ENCODE data around the gene ADIPOR1.
A peak's percentile ranks its signal among the peaks of the same experiment; 100 is the strongest.

Gene ADIPOR1

GRCh38 chr1:202961220-202961880 lies 3.2 kb upstream of the ADIPOR1 start:
- no peak for DNase-seq
- Histone ChIP-seq H3K36me3 (ENCODE audit: control insufficient read depth in 4 of 4, insufficient read depth in 4 of 4, low read length in 3 of 4) (peaks cover 5 to 34% (median 18%) of the 10 kb centered on the region in 4 experiments), H3K27me3 (replicated peaks in 2 of 5; ENCODE audit: control insufficient read depth in 4 of 5, insufficient read depth in 5 of 5, low read length in 4 of 5) (no peaks in the 10 kb centered on the region), H3K9me3 (ENCODE audit: control extremely low read depth in 1 of 5, control insufficient read depth in 4 of 5, insufficient read depth in 2 of 5, low read depth in 1 of 5, low read length in 4 of 5) (no peaks in the 10 kb centered on the region), H3K4me1 (ENCODE audit: control extremely low read depth in 1 of 4, control insufficient read depth in 4 of 4, insufficient read depth in 4 of 4, low read length in 3 of 4) (peaks cover 18 to 27% (median 22%) of the 10 kb centered on the region in 4 experiments), H3K4me3 (ENCODE audit: control insufficient read depth in 1 of 7, extremely low read depth in 1 of 7, insufficient read depth in 4 of 7, low read depth in 2 of 7, low read length in 6 of 7) (no peak overlapping the region), H3K27ac (ENCODE audit: insufficient read depth in 1 of 2, low read depth in 1 of 2, low read length in 2 of 2, poor library complexity in 1 of 2, severe bottlenecking in 2 of 2) (no peak overlapping the region)
- CTCF ChIA-PET: no interaction called here
- WGBS (ENCODE audit: insufficient coverage): 100% methylated on average over 3 of the region's 5 CpGs
- POLR2A ChIA-PET: no interaction called here

DNA sequence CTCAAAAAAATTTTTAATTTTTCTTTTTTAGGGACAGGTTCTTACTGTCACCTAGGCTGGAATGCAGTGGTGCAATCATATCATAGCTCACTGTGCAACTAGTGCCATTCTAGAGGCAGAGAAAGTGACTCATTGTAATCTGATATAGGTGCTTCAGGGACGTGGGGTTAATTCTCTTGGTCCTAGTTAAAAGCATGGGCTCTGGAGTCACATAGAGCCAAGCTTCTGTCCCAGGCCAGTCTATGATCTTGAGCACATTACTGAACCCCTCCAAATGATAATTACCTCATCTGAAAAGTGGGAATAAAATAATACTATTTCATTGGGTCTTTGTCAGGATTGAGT lies 1.1 kb upstream of the ADIPOR1 start:
- Histone ChIP-seq H3K4me1 (ENCODE audit: control extremely low read depth in 1 of 4, control insufficient read depth in 4 of 4, insufficient read depth in 4 of 4, low read length in 3 of 4) (peaks cover 14 to 27% (median 26%) of the 10 kb centered on the region in 4 experiments), H3K27me3 (replicated peaks in 2 of 5; ENCODE audit: control insufficient read depth in 4 of 5, insufficient read depth in 5 of 5, low read length in 4 of 5) (no peaks in the 10 kb centered on the region), H3K27ac (ENCODE audit: insufficient read depth in 1 of 2, low read depth in 1 of 2, low read length in 2 of 2, poor library complexity in 1 of 2, severe bottlenecking in 2 of 2) (no peak overlapping the region), H3K9me3 (ENCODE audit: control extremely low read depth in 1 of 5, control insufficient read depth in 4 of 5, insufficient read depth in 2 of 5, low read depth in 1 of 5, low read length in 4 of 5) (no peaks in the 10 kb centered on the region), H3K4me3 (ENCODE audit: control insufficient read depth in 1 of 7, extremely low read depth in 1 of 7, insufficient read depth in 4 of 7, low read depth in 2 of 7, low read length in 6 of 7) (peak overlapping the region in 1 of 7 experiments; percentile 86), H3K36me3 (ENCODE audit: control insufficient read depth in 4 of 4, insufficient read depth in 4 of 4, low read length in 3 of 4) (peaks cover 5 to 37% (median 19%) of the 10 kb centered on the region in 4 experiments)
- no CpG with 5 or more reads among the region's 1 CpG for WGBS (ENCODE audit: insufficient coverage)
- ChIA-PET CTCF (interaction anchor here (1.6 kb wide), 1 partner anchor 9 kb away, joined by 7 read pairs; no protein-coding TSS in a partner anchor), POLR2A (no interaction called here)
- DNase-seq: no peak

DNA sequence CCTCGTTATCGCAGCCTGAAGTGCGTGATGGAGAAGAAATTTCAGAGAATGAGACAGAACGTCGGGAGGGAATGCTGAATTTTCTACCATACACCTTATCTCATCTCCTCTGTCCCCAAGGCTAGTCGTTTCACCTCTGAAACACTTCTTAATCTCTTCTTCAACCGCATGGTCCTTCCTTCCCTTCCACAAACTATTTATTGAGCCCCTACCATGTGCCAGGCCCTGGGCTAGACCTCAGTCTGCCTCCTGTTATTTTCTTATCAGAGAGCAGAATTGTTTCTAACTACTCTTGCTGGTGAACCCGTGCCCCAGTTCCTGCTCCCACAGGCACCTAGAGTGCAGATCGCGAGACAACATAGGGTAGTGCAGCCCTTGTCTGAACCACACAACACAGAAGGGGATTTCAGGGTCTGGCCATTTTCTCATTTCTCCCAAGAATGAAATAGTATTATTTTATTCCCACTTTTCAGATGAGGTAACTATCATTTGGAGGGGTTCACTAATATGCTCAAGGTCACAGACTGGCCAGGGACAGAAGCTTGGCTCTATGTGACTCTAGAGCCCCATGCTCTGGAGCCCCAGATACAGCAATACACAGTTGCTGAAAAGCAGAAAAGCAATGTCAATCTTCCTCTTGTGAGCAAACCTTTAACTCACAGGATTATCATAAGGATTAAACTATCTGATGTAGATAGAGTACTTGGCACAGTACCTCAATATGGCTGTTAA lies 598 bp upstream of the ADIPOR1 start:
- POLR2A ChIA-PET: interaction anchor here (0.5 to 1.2 kb wide), 2 partner anchors 7 to 147 kb away, joined by 3 read pairs; no protein-coding TSS in a partner anchor
- H3K4me1 ChIP-seq (ENCODE audit: control extremely low read depth in 1 of 4, control insufficient read depth in 4 of 4, insufficient read depth in 4 of 4, low read length in 3 of 4): peaks cover 16 to 29% (median 28%) of the 10 kb centered on the region in 4 experiments
- H3K27me3 ChIP-seq (replicated peaks in 2 of 5; ENCODE audit: control insufficient read depth in 4 of 5, insufficient read depth in 5 of 5, low read length in 4 of 5): no peaks in the 10 kb centered on the region
- WGBS (ENCODE audit: insufficient coverage): 0% methylated on average over 8 of the region's 10 CpGs
- peak overlapping the region; percentile 45 to 97 (median 86) for H3K4me3 ChIP-seq (ENCODE audit: control insufficient read depth in 1 of 7, extremely low read depth in 1 of 7, insufficient read depth in 4 of 7, low read depth in 2 of 7, low read length in 6 of 7)
- peaks cover 5 to 36% (median 17%) of the 10 kb centered on the region in 4 experiments for H3K36me3 ChIP-seq (ENCODE audit: control insufficient read depth in 4 of 4, insufficient read depth in 4 of 4, low read length in 3 of 4)
- DNase-seq: peak in 2 of 3 donors; percentile 66 to 72
- CTCF ChIA-PET: interaction anchor here (1.6 kb wide), 1 partner anchor 9 kb away, joined by 7 read pairs; no protein-coding TSS in a partner anchor
- peak overlapping the region; percentile 22 to 95 for H3K27ac ChIP-seq (ENCODE audit: insufficient read depth in 1 of 2, low read depth in 1 of 2, low read length in 2 of 2, poor library complexity in 1 of 2, severe bottlenecking in 2 of 2)
- H3K9me3 ChIP-seq (ENCODE audit: control extremely low read depth in 1 of 5, control insufficient read depth in 4 of 5, insufficient read depth in 2 of 5, low read depth in 1 of 5, low read length in 4 of 5): no peaks in the 10 kb centered on the region

DNA sequence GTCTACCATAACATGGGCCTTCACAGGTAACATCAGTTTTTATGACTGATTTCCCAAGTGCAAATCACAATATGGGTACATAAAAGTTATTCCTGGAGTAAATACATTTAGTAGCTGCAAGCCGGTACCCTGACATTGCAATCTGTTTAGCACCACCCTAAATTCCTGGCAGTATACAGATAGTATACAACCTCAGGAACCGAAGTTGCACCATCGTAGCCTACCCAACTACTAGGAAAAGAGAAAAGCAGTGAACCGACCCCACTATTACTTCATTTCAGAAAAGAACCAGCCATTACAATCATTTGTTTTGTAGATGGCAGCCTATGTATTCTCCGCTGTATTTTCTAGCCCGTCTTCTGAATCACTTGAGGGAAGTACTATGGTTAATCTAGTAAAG lies 1.1 kb downstream of the ADIPOR1 start:
- Histone ChIP-seq H3K27me3 (replicated peaks in 2 of 5; ENCODE audit: control insufficient read depth in 4 of 5, insufficient read depth in 5 of 5, low read length in 4 of 5) (no peaks in the 10 kb centered on the region), H3K9me3 (ENCODE audit: control extremely low read depth in 1 of 5, control insufficient read depth in 4 of 5, insufficient read depth in 2 of 5, low read depth in 1 of 5, low read length in 4 of 5) (no peaks in the 10 kb centered on the region), H3K4me1 (ENCODE audit: control extremely low read depth in 1 of 4, control insufficient read depth in 4 of 4, insufficient read depth in 4 of 4, low read length in 3 of 4) (peaks cover 32 to 46% (median 40%) of the 10 kb centered on the region in 4 experiments), H3K27ac (ENCODE audit: insufficient read depth in 1 of 2, low read depth in 1 of 2, low read length in 2 of 2, poor library complexity in 1 of 2, severe bottlenecking in 2 of 2) (peak overlapping the region; percentile 92 to 95), H3K4me3 (ENCODE audit: control insufficient read depth in 1 of 7, extremely low read depth in 1 of 7, insufficient read depth in 4 of 7, low read depth in 2 of 7, low read length in 6 of 7) (peak overlapping the region in 6 of 7 experiments; percentile 83 to 98 (median 92)), H3K36me3 (ENCODE audit: control insufficient read depth in 4 of 4, insufficient read depth in 4 of 4, low read length in 3 of 4) (peaks cover under 1 to 18% (median 6%) of the 10 kb centered on the region in 4 experiments)
- no peak for DNase-seq
- ChIA-PET CTCF (no interaction called here), POLR2A (no interaction called here)
- 85% methylated on average over 4 of the region's 6 CpGs for whole genome bisulfite sequencing (ENCODE audit: insufficient coverage)

GRCh38 chr1:202954057-202954745 lies 3.9 kb downstream of the ADIPOR1 start:
- peaks cover 0 to 35% (median 18%) of the 10 kb centered on the region in 4 experiments for H3K36me3 ChIP-seq (ENCODE audit: control insufficient read depth in 4 of 4, insufficient read depth in 4 of 4, low read length in 3 of 4)
- H3K9me3 ChIP-seq (ENCODE audit: control extremely low read depth in 1 of 5, control insufficient read depth in 4 of 5, insufficient read depth in 2 of 5, low read depth in 1 of 5, low read length in 4 of 5): no peaks in the 10 kb centered on the region
- CTCF ChIA-PET: interaction anchor here (0.6 to 3.3 kb wide), 6 partner anchors 10 to 45 kb away, joined by 4 to 18 read pairs (median 4); no protein-coding TSS in a partner anchor
- DNase-seq: no peak
- no peak overlapping the region for H3K4me3 ChIP-seq (ENCODE audit: control insufficient read depth in 1 of 7, extremely low read depth in 1 of 7, insufficient read depth in 4 of 7, low read depth in 2 of 7, low read length in 6 of 7)
- POLR2A ChIA-PET: interaction anchor here (1.0 kb wide), 1 partner anchor 9 kb away, joined by 5 read pairs; no protein-coding TSS in a partner anchor
- no peaks in the 10 kb centered on the region for H3K27me3 ChIP-seq (replicated peaks in 2 of 5; ENCODE audit: control insufficient read depth in 4 of 5, insufficient read depth in 5 of 5, low read length in 4 of 5)
- peaks cover 35 to 49% (median 42%) of the 10 kb centered on the region in 4 experiments for H3K4me1 ChIP-seq (ENCODE audit: control extremely low read depth in 1 of 4, control insufficient read depth in 4 of 4, insufficient read depth in 4 of 4, low read length in 3 of 4)
- WGBS (ENCODE audit: insufficient coverage): no CpG with 5 or more reads among the region's 6 CpGs
- H3K27ac ChIP-seq (ENCODE audit: insufficient read depth in 1 of 2, low read depth in 1 of 2, low read length in 2 of 2, poor library complexity in 1 of 2, severe bottlenecking in 2 of 2): no peak overlapping the region

DNA sequence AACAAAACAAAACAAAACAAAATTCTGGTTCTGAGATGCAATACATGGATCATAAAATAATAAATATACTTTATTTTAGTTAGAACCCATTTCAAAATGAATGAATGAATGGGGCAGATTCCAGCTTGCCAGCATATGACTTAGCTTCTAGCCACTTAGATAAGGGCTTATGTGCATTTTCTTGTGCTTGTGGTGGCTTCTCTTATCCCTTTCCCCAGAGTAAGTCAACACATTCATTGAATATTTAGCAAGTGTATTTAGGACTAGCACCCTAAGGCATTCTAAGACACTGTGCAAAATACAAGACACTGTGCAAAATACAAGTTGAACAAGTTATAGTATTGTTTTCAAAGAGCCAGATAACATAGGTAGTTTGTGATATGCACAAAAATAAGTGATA lies 4.7 kb downstream of the ADIPOR1 start:
- H3K9me3 ChIP-seq (ENCODE audit: control extremely low read depth in 1 of 5, control insufficient read depth in 4 of 5, insufficient read depth in 2 of 5, low read depth in 1 of 5, low read length in 4 of 5): no peaks in the 10 kb centered on the region
- H3K36me3 ChIP-seq (ENCODE audit: control insufficient read depth in 4 of 4, insufficient read depth in 4 of 4, low read length in 3 of 4): peaks cover under 1 to 40% (median 22%) of the 10 kb centered on the region in 4 experiments
- no peak for DNase-seq
- H3K27ac ChIP-seq (ENCODE audit: insufficient read depth in 1 of 2, low read depth in 1 of 2, low read length in 2 of 2, poor library complexity in 1 of 2, severe bottlenecking in 2 of 2): peak overlapping the region in 1 of 2 experiments; percentile 52
- no peak overlapping the region for H3K4me3 ChIP-seq (ENCODE audit: control insufficient read depth in 1 of 7, extremely low read depth in 1 of 7, insufficient read depth in 4 of 7, low read depth in 2 of 7, low read length in 6 of 7)
- CTCF ChIA-PET: interaction anchor here (0.9 to 3.3 kb wide), 6 partner anchors 9 to 46 kb away, joined by 3 to 18 read pairs (median 8); partner anchors contain the start of gene CYB5R1
- POLR2A ChIA-PET: no interaction called here
- H3K27me3 ChIP-seq (replicated peaks in 2 of 5; ENCODE audit: control insufficient read depth in 4 of 5, insufficient read depth in 5 of 5, low read length in 4 of 5): no peaks in the 10 kb centered on the region
- H3K4me1 ChIP-seq (ENCODE audit: control extremely low read depth in 1 of 4, control insufficient read depth in 4 of 4, insufficient read depth in 4 of 4, low read length in 3 of 4): peaks cover 29 to 42% (median 36%) of the 10 kb centered on the region in 4 experiments
